RWPE2 (cell line): ENCODE results near the gene PADI4.

ENCODE experiments used
- ATAC-seq: fragments of 200-7000 bp; cut with Tn5 transposase; 3 replicates; pipeline ENCODE4 v1.9.1; 2021; ENCODE audit warnings: low read depth
- DNase-seq: peaks from one replicate; pipeline ENCODE4 v3.0.0-alpha.2; 2020; ENCODE audit warnings: low spot score
- H3K27ac ChIP-seq: fragments of 450-650 bp; 2 replicates; pipeline ENCODE4 v1.5.1; 2017; ENCODE audit warnings: mild to moderate bottlenecking; ENCODE audit not compliant: poor library complexity, severe bottlenecking
- H3K27me3 ChIP-seq: fragments of 250-450 bp; sonication (Bioruptor Pico); 2 replicates; pipeline ENCODE4 v1.5.1; 2021; ENCODE audit warnings: mild to moderate bottlenecking, moderate library complexity; ENCODE audit not compliant: insufficient read depth, poor library complexity, severe bottlenecking
- H3K36me3 ChIP-seq: fragments of 250-450 bp; sonication (Bioruptor Pico); 2 replicates; pipeline ENCODE4 v1.5.1; 2020; ENCODE audit warnings: low read depth, mild to moderate bottlenecking, moderate library complexity
- H3K4me1 ChIP-seq: fragments of 250-450 bp; sonication (Bioruptor Pico); 2 replicates; pipeline ENCODE4 v1.5.1; 2021; ENCODE audit warnings: mild to moderate bottlenecking, moderate library complexity; ENCODE audit not compliant: insufficient read depth, poor library complexity, severe bottlenecking
- H3K4me3 ChIP-seq: fragments of 250-450 bp; sonication (Bioruptor Pico); 2 replicates; pipeline ENCODE4 v1.5.1; 2021; ENCODE audit warnings: mild to moderate bottlenecking, moderate library complexity; ENCODE audit not compliant: severe bottlenecking
- H3K9me3 ChIP-seq: fragments of 250-450 bp; sonication (Bioruptor Pico); 2 replicates; pipeline ENCODE4 v1.5.1; 2021; ENCODE audit warnings: mild to moderate bottlenecking, moderate library complexity; ENCODE audit not compliant: severe bottlenecking
- CTCF ChIP-seq: fragments of 450-650 bp; IDR thresholded peaks from one replicate; pipeline ENCODE4 v1.5.1; 2017; ENCODE audit warnings: mild to moderate bottlenecking, moderate library complexity; ENCODE audit not compliant: poor library complexity, severe bottlenecking

PADI4 gene

GRCh38 chr1:17351598-17352324, 43.8 kb downstream of the PADI4 start:
- DNase-seq (no peak), ATAC-seq (no peak)
- TF ChIP-seq CTCF, result no peak
- Histone ChIP-seq H3K27me3 (no peaks in the 10 kb centered on the region), H3K27ac (no peak overlapping the region), H3K4me1 (peaks cover 13% of the 10 kb centered on the region), H3K9me3 (no peaks in the 10 kb centered on the region), H3K36me3 (no peaks in the 10 kb centered on the region), H3K4me3 (no peak overlapping the region)

- no peak for TF ChIP-seq CTCF
- H3K4me3 ChIP-seq, result no peak overlapping the region
- H3K36me3 ChIP-seq, result no peaks in the 10 kb centered on the region
- no peaks in the 10 kb centered on the region for H3K9me3 ChIP-seq
- no peaks in the 10 kb centered on the region for H3K27me3 ChIP-seq
- DNase-seq, result no peak
- ATAC-seq, result no peak
- H3K27ac ChIP-seq, result no peak overlapping the region
- peaks cover 13% of the 10 kb centered on the region for H3K4me1 ChIP-seq
Measured at GRCh38 chr1:17352419-17352909, 44.5 kb downstream of the PADI4 start.

- no peak for TF ChIP-seq CTCF
- Histone ChIP-seq H3K27me3 (no peaks in the 10 kb centered on the region), H3K4me1 (no peaks in the 10 kb centered on the region), H3K4me3 (no peak overlapping the region), H3K36me3 (no peaks in the 10 kb centered on the region), H3K27ac (no peak overlapping the region), H3K9me3 (no peaks in the 10 kb centered on the region)
- DNase-seq, result no peak
- ATAC-seq, result no peak
Measured at GRCh38 chr1:17355898-17356297, 47.9 kb downstream of the PADI4 start.

GRCh38 chr1:17356387-17357026, 48.5 kb downstream of the PADI4 start:
- DNase-seq (no peak), ATAC-seq (no peak)
- Histone ChIP-seq H3K4me1 (no peaks in the 10 kb centered on the region), H3K27ac (no peak overlapping the region), H3K27me3 (no peaks in the 10 kb centered on the region), H3K9me3 (no peaks in the 10 kb centered on the region), H3K36me3 (no peaks in the 10 kb centered on the region), H3K4me3 (no peak overlapping the region)
- no peak for TF ChIP-seq CTCF

GRCh38 chr1:17358557-17358956, 50.6 kb downstream of the PADI4 start:
- DNase-seq, result no peak

More at GRCh38 chr1:17358557-17358956, 50.6 kb downstream of the PADI4 start:
- Histone ChIP-seq H3K9me3 (no peaks in the 10 kb centered on the region), H3K27me3 (no peaks in the 10 kb centered on the region), H3K4me1 (no peaks in the 10 kb centered on the region), H3K27ac (no peak overlapping the region), H3K36me3 (no peaks in the 10 kb centered on the region), H3K4me3 (no peak overlapping the region)
- no peak for TF ChIP-seq CTCF
- ATAC-seq, result no peak
